Fibroblast of lung (primary cell): ENCODE data around the gene CCDC93.

Source experiments
- CTCF ChIP-seq, 2 donors: IDR thresholded peaks in 1 of 2; conservative IDR thresholded peaks in 1 of 2; 1 replicate in 1 of 2; 2 replicates in 1 of 2; pipeline ENCODE4 v1.5.1; 2011 to 2012; ENCODE audit warnings: low read length in 2 of 2, control low read depth in 1 of 2, inconsistent platforms in 1 of 2, low read depth in 1 of 2, mild to moderate bottlenecking in 1 of 2
- EZH2 ChIP-seq: IDR thresholded peaks from 2 replicates; pipeline ENCODE4 v1.5.1; 2012; ENCODE audit warnings: low read length, control low read depth, mild to moderate bottlenecking; ENCODE audit errors: missing control alignments

GRCh38 chr2:117967977-117968718 lies 45.7 kb downstream of the CCDC93 start:
- no peak for TF ChIP-seq CTCF (conservative IDR thresholded peaks at IDR 0.05 in 1 of 2, IDR thresholded peaks at IDR 0.05 in 1 of 2; ENCODE audit: low read depth in 1 of 2, low read length in 2 of 2)
- TF ChIP-seq EZH2 = no peak
